Mammary microvascular endothelial cell (primary cell): ENCODE results near the gene WNT6. TPM values are rescaled to one million over a fixed set of nuclear protein-coding genes. Genes with fewer than 3 reads are reported as not detected.

Experiments used
- total RNA-seq: library from RNA; depleted of rRNA; stranded (reverse); fragments of >200 nt; gene quantifications from 2 replicates; pipeline ENCODE4 v1.2.3, GENCODE V29; 2015

Gene WNT6
- not detected in 2 replicates for total RNA-seq

GRCh38 chr2:218859556-218859987 is at the start of gene WNT6:
Gene WNT6 (plus strand): TSS chr2:218859805. CDS start chr2:218860038, 233 bp downstream.

GRCh38 chr2:218831378-218831990 is 28.1 kb upstream of the WNT6 start, which contains the start of gene PRKAG3:
Gene PRKAG3 (minus strand): TSS chr2:218831803.

GRCh38 chr2:218880102-218880858 is 20.7 kb downstream of the WNT6 start, which contains the start of gene WNT10A:
Gene WNT10A (plus strand): TSS chr2:218880852. CDS start chr2:218880996, 144 bp downstream.

Other genes starting within 250 kb of the WNT6 start
- 15.1 and 15.2 TPM in 2 replicates for gene ZNF142, start 200.2 kb upstream of the WNT6 start, total RNA-seq
- gene BCS1L, start 200.1 kb upstream of the WNT6 start, total RNA-seq = 36.9 and 42.3 TPM in 2 replicates
- 19.9 and 26.9 TPM in 2 replicates for gene RNF25, start 187.8 kb upstream of the WNT6 start, total RNA-seq
- 8.3 and 10.8 TPM in 2 replicates for gene STK36, start 187.7 kb upstream of the WNT6 start, total RNA-seq
- 13.9 and 17.5 TPM in 2 replicates for gene TTLL4, start 149.0 kb upstream of the WNT6 start, total RNA-seq
- gene CYP27A1, start 77.7 kb upstream of the WNT6 start, total RNA-seq = 6.4 and 7.4 TPM in 2 replicates
- gene PRKAG3, start 28.0 kb upstream of the WNT6 start, total RNA-seq = not detected in 2 replicates
- gene WNT10A, start 21.0 kb downstream of the WNT6 start, total RNA-seq = not detected in 2 replicates
- gene CDK5R2, start 99.9 kb downstream of the WNT6 start, total RNA-seq = not detected in 2 replicates
- not detected in 2 replicates for gene FEV, start 125.4 kb downstream of the WNT6 start, total RNA-seq
- gene CRYBA2, start 133.6 kb downstream of the WNT6 start, total RNA-seq = not detected in 2 replicates
- not detected in 2 replicates for gene CFAP65, start 181.7 kb downstream of the WNT6 start, total RNA-seq
- not detected in 2 replicates for gene IHH, start 201.1 kb downstream of the WNT6 start, total RNA-seq